ENCODE data around the gene CPA3.

The CPA3 gene

GRCh38 chr3:148857316-148857715 is 7.8 kb upstream of the CPA3 start:
- no peak for DNase-seq (ENCODE audit: low read depth in 2 of 2)

- DNase-seq (ENCODE audit: low read depth in 2 of 2) = no peak
Measured at GRCh38 chr3:148861277-148861869, 3.7 kb upstream of the CPA3 start.

- DNase-seq (ENCODE audit: low read depth in 2 of 2) = no peak
Measured at GRCh38 chr3:148863297-148863696, 1.8 kb upstream of the CPA3 start.

DNA sequence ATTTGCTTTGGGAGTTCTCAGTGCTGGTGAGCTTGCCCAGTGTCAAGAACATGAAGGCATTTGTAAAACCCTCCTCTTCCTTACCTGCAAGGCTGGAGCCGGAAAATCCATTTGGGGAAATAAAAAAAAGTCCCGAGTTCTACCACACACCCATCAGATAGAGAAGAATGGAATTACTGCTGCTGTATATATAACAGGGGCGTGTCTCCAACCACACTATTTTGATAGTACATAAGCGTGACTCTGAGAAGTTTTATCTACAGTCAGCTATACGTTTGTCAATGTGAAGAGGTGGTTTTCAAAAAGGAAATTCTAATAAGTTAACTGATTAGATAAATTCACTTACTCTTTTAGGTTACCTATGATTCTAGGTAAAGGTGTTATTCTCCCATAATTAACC is 1.3 kb upstream of the CPA3 start:
- no peak for DNase-seq (ENCODE audit: low read depth in 2 of 2)

DNA sequence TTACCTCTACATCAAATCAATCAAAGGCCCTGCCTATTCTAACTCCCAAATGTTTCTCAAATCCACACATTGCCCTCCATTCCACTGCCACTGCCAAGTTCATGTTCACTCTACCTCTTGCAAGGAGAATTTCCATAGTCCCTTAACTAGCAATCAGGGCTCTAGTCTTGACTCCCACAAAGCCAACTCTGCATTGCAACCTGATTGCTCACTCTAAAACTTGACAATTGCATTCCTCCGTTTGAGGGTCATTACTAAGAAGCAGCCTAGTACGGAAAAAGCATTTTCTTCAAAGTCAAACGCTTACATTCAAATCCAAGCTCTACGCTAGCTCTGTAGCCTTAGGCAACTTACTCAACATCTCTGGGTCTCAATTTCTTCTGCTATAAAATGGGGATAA is 1.2 kb downstream of the CPA3 start:
- no peak for DNase-seq (ENCODE audit: low read depth in 2 of 2)

GRCh38 chr3:148873270-148873927 is 8.3 kb downstream of the CPA3 start:
- no peak for DNase-seq (ENCODE audit: low read depth in 2 of 2)

DNA sequence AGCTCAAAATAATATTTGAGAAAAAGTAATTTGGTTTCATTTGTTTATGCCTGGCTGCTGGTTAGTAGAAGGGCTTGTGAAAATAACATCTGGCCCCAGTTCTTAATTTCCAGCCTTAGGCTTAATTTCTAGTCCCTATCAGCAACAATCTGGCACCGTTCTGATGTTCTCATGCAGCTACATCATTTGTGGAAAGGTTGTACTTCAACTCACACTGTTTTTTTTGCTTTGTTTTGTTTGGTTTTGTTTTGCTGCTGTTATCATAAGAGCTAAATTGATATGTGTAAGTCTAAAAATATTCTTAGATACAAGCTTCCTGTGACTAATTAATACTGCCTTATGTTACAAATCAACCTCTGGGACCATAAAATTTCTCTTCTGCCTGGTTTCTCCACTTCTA is 8.9 kb downstream of the CPA3 start:
- no peak for DNase-seq (ENCODE audit: low read depth in 2 of 2)

DNA sequence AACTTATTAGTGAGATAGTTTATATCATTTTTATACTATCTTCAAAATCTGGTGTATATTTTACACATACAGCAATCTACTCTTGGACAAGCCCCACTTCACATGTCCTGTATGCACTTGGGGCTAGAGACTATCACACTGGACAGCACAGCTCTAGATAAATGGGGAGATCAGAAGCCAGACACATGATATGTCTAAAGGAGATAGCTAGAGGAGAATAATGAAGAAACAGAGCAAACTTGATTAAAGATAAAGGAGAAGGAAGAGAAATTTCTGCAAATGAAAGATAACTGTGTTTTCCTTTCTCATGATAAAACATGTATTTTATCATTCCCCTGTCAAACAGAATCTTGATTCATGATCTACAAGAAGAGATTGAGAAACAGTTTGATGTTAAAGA is 13.0 kb downstream of the CPA3 start:
- DNase-seq (ENCODE audit: low read depth in 2 of 2) = no peak

GRCh38 chr3:148879256-148879655 is 14.2 kb downstream of the CPA3 start:
- no peak for DNase-seq (ENCODE audit: low read depth in 2 of 2)

DNA sequence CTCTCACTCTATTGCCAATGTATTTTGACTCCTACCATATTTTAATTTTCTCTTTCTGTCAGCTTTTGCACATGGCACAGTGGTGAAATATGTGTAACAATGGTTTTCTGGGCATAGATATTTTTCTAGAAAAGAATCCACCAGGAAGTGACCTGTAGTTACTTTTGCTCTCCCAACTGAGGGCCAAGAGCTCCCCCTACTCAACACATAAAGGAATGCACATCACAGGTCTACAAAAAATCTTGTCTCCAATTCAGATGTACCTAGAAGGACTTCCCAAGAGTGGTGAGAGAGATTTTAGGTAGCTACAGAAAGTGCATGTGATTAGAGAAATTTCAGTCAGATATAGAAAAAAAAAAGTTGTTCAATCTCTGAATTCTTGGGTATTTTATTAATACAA is 15.6 kb downstream of the CPA3 start:
- no peak for DNase-seq (ENCODE audit: low read depth in 2 of 2)

DNA sequence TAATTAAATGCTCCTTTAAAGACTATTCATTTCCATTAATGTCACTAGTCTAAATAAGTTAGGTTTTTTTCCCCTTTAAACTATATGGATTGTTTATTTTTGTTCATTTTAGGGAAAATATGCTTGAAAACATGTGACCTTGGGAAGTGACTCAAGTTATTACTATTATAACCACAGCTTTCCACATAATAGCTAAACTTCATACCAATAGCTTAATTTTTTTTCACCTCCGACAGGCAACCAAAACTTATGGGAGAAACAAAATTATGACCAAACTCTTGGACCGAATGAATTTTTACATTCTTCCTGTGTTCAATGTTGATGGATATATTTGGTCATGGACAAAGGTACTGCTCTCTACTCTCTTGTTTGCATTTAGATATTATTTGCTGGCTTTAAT is 16.2 kb downstream of the CPA3 start:
- DNase-seq (ENCODE audit: low read depth in 2 of 2) = no peak

DNA sequence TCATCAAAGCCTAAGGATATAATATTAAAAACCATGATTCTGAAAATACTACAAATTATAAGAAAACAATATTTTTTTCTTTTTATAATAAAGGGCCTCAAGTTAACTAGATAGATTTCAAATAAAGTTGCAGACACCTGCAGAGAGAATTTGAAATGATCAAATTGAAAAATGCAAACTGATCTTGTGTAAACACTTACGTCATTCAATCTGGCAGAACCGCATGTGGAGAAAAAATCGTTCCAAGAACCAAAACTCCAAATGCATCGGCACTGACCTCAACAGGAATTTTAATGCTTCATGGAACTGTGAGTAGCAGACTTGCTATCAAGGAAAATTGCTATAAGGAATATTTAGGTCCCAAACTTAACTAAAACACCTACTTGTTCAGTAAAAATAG is 17.2 kb downstream of the CPA3 start:
- no peak for DNase-seq (ENCODE audit: low read depth in 2 of 2)

DNA sequence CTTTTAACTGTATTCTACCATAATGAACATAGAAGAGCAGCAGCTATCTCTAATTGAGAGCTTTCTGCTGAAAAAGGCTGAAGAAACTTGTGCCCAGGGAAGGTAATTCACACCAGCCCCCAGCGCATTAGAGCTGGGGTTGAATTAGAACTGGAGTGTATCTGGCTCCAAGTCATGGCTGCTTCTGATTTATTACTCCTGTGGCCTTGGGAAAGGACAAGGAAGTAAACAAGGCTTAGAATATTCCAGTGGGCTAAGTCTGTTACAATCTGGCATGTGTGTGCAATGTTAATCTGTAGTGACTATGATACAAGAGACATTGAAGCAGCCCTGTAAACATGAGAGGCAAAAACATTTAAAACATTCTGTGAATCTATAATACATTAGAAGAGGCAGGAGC is 18.1 kb downstream of the CPA3 start:
- no peak for DNase-seq (ENCODE audit: low read depth in 2 of 2)

GRCh38 chr3:148884261-148884660 is 19.2 kb downstream of the CPA3 start:
- DNase-seq (ENCODE audit: low read depth in 2 of 2) = no peak

DNA sequence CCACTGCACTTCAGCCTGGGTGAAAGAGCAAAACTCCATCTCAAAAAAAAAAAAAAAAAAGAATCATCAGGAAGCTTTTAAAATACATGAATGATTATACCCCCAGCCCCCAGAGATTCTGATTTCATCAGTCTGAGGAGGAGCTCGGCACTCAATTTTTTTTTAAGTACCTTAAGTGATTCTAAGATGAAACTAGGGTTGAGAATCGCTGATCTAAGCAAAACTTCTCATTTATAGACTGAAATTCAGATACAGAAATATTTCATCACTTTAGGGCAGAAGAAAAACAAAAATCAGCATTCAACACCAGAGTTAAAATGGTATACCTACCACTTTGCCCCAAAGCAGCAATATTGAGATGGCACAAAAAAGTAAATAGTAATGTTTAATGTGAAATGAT is 24.7 kb downstream of the CPA3 start:
- no peak for DNase-seq (ENCODE audit: low read depth in 2 of 2)

DNA sequence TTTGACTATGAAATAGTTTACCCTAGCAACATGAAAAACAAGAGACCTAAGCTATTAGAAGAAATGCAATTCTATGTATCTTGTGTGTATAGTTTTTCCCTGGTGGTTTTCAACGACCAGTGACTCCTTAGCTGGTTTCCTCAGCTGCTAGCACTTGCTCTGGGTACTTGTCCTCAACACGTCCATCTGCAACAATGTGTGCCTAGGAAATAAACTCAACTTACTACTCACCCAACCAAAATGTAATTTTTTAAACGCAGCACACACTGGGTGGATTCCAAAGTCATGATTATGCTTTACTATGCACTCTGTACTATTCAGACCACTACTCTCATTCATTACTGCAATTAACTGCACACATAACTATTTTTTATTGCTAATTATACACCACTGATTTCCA is 31.0 kb downstream of the CPA3 start:
- no peak for DNase-seq (ENCODE audit: low read depth in 2 of 2)

DNA sequence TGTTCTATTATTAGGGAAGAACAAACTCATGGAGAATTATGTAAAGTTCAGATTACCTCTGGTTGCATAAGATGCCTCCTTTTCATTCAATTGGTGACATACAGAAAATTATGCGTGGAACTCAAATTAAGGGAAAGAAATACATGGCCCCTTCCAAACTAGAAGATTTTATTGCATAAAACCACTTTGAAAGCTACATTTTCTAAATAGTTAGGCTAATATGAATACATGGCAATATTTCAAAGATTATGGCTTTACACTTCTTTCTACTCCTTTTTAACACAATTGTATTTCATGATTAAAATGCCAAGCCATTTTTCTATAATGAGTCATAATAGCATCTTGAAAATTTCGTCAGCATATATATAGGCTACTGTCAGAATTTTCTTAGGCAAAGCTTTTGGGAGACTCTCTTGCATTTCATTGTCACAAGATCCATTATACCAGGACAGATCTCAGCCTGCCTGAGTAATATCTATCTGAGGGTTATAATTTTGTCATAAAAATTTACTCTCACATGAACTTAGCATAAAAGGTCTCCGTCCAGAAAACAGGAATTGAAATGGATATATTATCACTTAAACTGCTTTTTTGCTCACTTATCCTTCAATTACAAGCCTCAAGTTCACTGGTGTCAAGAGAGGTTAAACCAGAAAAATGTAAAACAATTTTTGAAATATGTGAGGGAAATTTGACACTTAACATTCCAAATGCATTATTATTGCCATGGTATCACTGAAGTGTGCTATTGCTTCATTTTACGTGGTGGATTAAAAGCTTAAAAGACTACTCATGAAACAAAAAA is 37.1 kb downstream of the CPA3 start:
- no peak for DNase-seq (ENCODE audit: low read depth in 2 of 2)

- DNase-seq (ENCODE audit: low read depth in 2 of 2) = no peak
Measured at GRCh38 chr3:148903022-148903442, 37.9 kb downstream of the CPA3 start.

DNA sequence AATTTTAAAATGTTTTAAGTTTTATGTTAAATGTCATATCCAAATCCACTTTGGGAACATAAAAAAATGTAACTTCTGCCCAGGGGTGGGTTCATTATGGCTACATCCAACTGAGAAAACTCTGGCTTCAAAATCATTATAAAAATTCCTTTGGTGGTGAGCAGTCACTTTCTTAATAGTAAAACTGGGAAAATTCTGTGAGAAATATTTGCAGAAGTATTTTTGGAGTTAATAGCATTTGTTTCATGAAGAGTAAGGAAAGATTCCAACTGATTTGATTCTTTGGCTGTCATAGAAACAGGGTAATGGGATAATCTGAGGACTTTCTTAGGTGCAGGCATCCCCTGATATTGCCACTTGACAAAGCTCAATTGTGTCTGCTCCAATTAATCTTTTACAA is 38.8 kb downstream of the CPA3 start:
- no peak for DNase-seq (ENCODE audit: low read depth in 2 of 2)

GRCh38 chr3:148906667-148907066 is 41.6 kb downstream of the CPA3 start:
- no peak for DNase-seq (ENCODE audit: low read depth in 2 of 2)

DNA sequence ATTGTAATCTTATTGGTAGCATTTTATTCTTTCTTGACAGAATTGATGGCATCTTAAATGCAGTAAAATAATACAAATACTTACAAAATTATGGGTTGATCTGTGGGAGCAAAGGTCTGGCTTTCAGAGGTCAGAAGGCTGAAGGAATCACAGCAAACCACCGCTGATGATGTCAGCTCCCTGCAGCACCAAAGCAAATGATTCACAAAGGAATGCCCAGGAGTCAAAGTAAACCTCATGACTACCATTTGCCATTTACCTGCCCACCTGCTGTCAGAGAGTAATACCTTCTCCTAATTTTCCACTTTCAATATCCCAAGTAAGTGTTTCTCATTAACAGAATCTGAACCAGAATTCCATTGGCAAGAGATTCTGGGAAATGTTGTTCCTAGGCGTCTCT is 46.1 kb downstream of the CPA3 start:
- no peak for DNase-seq (ENCODE audit: low read depth in 2 of 2)

GRCh38 chr3:148911592-148911991 is 46.5 kb downstream of the CPA3 start:
- DNase-seq (ENCODE audit: low read depth in 2 of 2) = no peak

Data from stimulated activated CD4-positive, alpha-beta T cell treated with anti-CD3 and anti-CD28 coated beads, Interleukin-4, amount 100 ng/mL, for 48 hours (primary cell).